ENCODE measurements around the gene ADARB1.

DNA sequence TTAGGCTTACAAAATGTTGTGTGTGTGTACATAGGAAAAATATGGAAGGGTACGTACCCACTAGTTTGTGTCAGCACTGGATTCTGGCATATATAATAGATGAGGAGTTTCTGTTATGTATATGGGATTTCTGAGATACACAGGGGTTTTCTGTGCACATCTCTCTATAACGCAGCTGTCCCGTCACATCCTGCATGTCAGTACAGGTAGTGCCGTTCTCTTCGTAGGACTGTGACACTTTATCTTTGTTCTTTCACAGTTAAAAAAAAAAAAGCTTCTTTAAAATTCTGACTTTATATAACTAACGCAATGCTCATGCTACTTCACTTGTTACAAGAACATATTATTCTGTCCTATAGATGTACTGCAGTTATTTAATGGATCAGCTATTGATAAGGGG, 42.9 kb downstream of the ADARB1 start:
- TF ChIP-seq POLR2A (IDR thresholded peaks at IDR 0.05; ENCODE audit: low read depth, low read length) (no peak), POLR2AphosphoS5 (IDR thresholded peaks at IDR 0.05; ENCODE audit: low read depth, low read length) (no peak)

Data from GM12892 (cell line).